ENCODE results near the gene CDHR3. TPM values are rescaled to one million over a fixed set of nuclear protein-coding genes. Genes with fewer than 3 reads are reported as not detected.

The CDHR3 gene
- total RNA-seq, 1 experiment from 2014 or later = 9.2 TPM

DNA sequence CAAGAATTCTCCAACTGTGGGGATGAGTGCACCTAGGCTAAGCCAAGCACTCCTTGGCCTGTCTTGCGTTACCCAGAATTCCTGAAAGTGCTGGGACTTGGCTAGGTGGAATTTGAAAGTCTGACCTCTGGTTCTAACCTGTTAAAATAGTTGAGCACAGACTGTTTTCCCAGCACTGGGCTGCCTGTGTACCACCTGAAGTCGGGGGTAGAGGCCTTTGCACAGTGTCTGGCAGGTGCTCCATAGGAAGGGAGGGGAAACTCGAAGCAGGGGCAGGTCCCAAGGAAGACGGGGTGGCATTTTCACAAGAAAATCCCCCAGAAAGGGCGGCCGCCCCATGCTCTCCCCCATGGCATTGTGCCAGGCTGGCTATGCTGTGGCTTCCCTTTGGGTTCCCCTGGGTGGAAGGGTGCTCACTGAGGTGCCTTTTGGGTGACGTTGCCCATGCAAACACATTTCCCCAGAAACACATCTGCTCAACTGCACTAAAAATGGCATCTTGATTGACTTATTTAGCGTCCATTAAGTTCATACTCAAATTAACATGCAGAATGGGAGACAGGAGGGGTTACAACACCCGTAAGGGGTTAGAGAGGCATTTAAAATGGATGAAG lies 86.2 kb downstream of the CDHR3 start:
- H3K4me1 Mint-ChIP-seq (ENCODE audit: low read depth, unreplicated experiment) = no peaks in the 10 kb centered on the region
- Histone ChIP-seq H3K9me3 (no peaks in the 10 kb centered on the region), H3K4me1 (no peaks in the 10 kb centered on the region), H3K27me3 (replicated peaks; ENCODE audit: control insufficient read depth, insufficient read depth, low read length) (peaks cover 1% of the 10 kb centered on the region; the same call in 1 of the 2 replicates), H3K36me3 (ENCODE audit: control insufficient read depth, insufficient read depth, low read length) (no peaks in the 10 kb centered on the region), H3K4me3 (ENCODE audit: low read depth, low read length) (no peak overlapping the region)
- no peak overlapping the region for H3K4me3 Mint-ChIP-seq (ENCODE audit: unreplicated experiment)
- H3K27ac Mint-ChIP-seq (ENCODE audit: unreplicated experiment) = no peak overlapping the region
- H3K9me3 Mint-ChIP-seq (ENCODE audit: unreplicated experiment) = no peaks in the 10 kb centered on the region
- intact Hi-C loops (cut with micrococcal nuclease; ENCODE audit: unreplicated experiment) = no loop called here
- no TSS peak for BruUV-seq (replicated peaks)
- ChIA-PET POLR2A (no interaction called here), CTCF (interaction anchor here (1.6 kb wide), 1 partner anchor 105 kb away, joined by 8 read pairs; no protein-coding TSS in a partner anchor)
- H3K36me3 Mint-ChIP-seq (ENCODE audit: insufficient read depth, unreplicated experiment) = no peaks in the 10 kb centered on the region
- no peak for DNase-seq
- peaks cover 15% of the 10 kb centered on the region for H3K27me3 Mint-ChIP-seq (ENCODE audit: insufficient read depth, unreplicated experiment)
- TF ChIP-seq, protein P1, sequence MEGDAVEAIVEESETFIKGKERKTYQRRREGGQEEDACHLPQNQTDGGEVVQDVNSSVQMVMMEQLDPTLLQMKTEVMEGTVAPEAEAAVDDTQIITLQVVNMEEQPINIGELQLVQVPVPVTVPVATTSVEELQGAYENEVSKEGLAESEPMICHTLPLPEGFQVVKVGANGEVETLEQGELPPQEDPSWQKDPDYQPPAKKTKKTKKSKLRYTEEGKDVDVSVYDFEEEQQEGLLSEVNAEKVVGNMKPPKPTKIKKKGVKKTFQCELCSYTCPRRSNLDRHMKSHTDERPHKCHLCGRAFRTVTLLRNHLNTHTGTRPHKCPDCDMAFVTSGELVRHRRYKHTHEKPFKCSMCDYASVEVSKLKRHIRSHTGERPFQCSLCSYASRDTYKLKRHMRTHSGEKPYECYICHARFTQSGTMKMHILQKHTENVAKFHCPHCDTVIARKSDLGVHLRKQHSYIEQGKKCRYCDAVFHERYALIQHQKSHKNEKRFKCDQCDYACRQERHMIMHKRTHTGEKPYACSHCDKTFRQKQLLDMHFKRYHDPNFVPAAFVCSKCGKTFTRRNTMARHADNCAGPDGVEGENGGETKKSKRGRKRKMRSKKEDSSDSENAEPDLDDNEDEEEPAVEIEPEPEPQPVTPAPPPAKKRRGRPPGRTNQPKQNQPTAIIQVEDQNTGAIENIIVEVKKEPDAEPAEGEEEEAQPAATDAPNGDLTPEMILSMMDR (IDR thresholded peaks at IDR 0.05; ENCODE audit: insufficient read depth in 1 of 2, low read depth in 1 of 2, low read length in 1 of 2, severe bottlenecking in 1 of 2, unreplicated experiment in 1 of 2) = no peak

DNA sequence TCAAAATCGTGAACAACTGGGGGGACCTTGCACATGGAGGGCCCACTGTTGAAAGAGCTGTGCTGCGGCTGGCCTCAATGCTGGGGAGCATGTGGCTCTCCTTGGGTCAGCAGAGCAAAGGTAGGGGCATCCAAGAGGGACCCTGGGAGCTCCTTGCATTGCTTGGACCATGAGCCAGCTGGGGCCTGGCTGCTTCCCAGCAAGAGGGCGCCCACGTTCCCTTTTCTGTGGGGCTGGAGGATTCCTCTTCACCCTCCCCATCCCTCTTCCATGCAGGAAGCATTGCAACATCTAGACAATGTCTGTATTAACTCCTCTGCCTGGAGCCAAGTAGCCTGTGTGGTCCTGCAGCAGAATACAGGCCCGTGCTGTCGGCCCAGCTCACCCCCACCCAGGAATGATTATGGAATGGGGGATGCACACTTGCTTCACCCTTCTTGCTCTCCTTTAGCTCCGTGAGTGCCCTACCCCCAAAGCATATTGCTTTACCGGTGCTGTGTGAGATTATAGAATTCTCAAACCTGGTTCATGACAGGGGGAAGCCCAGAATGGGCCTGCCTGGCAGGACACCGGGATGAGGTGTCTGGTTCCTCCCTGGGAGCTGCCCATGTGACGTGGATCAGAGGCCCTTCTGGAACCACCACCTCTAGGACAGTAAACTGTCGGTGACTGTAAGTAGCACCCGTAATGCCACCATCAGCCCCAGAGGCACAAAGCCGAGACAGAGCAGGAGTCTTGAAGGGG lies 87.1 kb downstream of the CDHR3 start:
- no peaks in the 10 kb centered on the region for H3K36me3 Mint-ChIP-seq (ENCODE audit: insufficient read depth, unreplicated experiment)
- H3K4me1 Mint-ChIP-seq (ENCODE audit: low read depth, unreplicated experiment) = no peaks in the 10 kb centered on the region
- peaks cover 10% of the 10 kb centered on the region for H3K27me3 Mint-ChIP-seq (ENCODE audit: insufficient read depth, unreplicated experiment)
- no peaks in the 10 kb centered on the region for H3K36me3 ChIP-seq (ENCODE audit: control insufficient read depth, insufficient read depth, low read length)
- no peaks in the 10 kb centered on the region for H3K9me3 ChIP-seq
- DNase-seq = peak; percentile 60 to 62
- POLR2A ChIA-PET = no interaction called here
- no TSS peak for BruUV-seq (replicated peaks)
- no peaks in the 10 kb centered on the region for H3K9me3 Mint-ChIP-seq (ENCODE audit: unreplicated experiment)
- intact Hi-C loops (cut with micrococcal nuclease; ENCODE audit: unreplicated experiment) = loop anchor here (10.0 kb wide), 1 partner anchor 415 kb away; no protein-coding TSS in a partner anchor
- H3K4me3 Mint-ChIP-seq (ENCODE audit: unreplicated experiment) = no peak overlapping the region
- H3K27me3 ChIP-seq (replicated peaks; ENCODE audit: control insufficient read depth, insufficient read depth, low read length) = peaks cover 1% of the 10 kb centered on the region; the same call in 1 of the 2 replicates
- no peak overlapping the region for H3K4me3 ChIP-seq (ENCODE audit: low read depth, low read length)
- no peak overlapping the region for H3K27ac Mint-ChIP-seq (ENCODE audit: unreplicated experiment)
- TF ChIP-seq, protein P1 (IDR thresholded peaks at IDR 0.05; ENCODE audit: insufficient read depth in 1 of 2, low read depth in 1 of 2, low read length in 1 of 2, severe bottlenecking in 1 of 2, unreplicated experiment in 1 of 2) = peak in 1 of 2 experiments; percentile 51
- CTCF ChIA-PET = interaction anchor here (0.7 to 1.6 kb wide), 2 partner anchors 104 to 392 kb away, joined by 3 to 8 read pairs; no protein-coding TSS in a partner anchor
- no peaks in the 10 kb centered on the region for H3K4me1 ChIP-seq

DNA sequence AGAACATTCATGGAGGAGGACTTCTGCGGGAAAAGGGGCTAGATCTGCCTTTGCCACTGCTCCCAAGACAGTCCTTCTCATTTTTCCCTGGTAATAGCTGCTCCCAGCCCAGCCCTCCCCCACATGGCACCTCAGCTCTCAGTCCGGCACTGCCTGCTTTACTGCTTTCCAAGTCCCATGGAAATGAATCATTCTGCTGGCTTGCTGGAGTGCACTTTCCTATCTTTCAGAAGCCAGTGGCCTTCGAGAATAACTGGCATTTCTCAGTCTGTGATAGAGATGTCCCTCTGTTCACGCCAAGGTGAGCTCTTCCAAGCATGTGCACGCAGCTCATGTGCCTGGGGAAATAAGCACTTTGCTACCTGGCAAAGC lies 87.7 kb downstream of the CDHR3 start:
- H3K27me3 Mint-ChIP-seq (ENCODE audit: insufficient read depth, unreplicated experiment) = peaks cover 8% of the 10 kb centered on the region
- no peaks in the 10 kb centered on the region for H3K36me3 Mint-ChIP-seq (ENCODE audit: insufficient read depth, unreplicated experiment)
- H3K4me1 Mint-ChIP-seq (ENCODE audit: low read depth, unreplicated experiment) = no peaks in the 10 kb centered on the region
- DNase-seq = no peak
- no peaks in the 10 kb centered on the region for H3K9me3 Mint-ChIP-seq (ENCODE audit: unreplicated experiment)
- Histone ChIP-seq H3K4me1 (no peaks in the 10 kb centered on the region), H3K27me3 (replicated peaks; ENCODE audit: control insufficient read depth, insufficient read depth, low read length) (peaks cover 1% of the 10 kb centered on the region; the same call in 1 of the 2 replicates), H3K36me3 (ENCODE audit: control insufficient read depth, insufficient read depth, low read length) (no peaks in the 10 kb centered on the region), H3K4me3 (ENCODE audit: low read depth, low read length) (no peak overlapping the region), H3K9me3 (no peaks in the 10 kb centered on the region)
- intact Hi-C loops (cut with micrococcal nuclease; ENCODE audit: unreplicated experiment) = loop anchor here (10.0 kb wide), 1 partner anchor 414 kb away; no protein-coding TSS in a partner anchor
- ChIA-PET CTCF (interaction anchor here (0.7 to 1.6 kb wide), 2 partner anchors 103 to 393 kb away, joined by 3 to 8 read pairs; no protein-coding TSS in a partner anchor), POLR2A (no interaction called here)
- H3K27ac Mint-ChIP-seq (ENCODE audit: unreplicated experiment) = no peak overlapping the region
- H3K4me3 Mint-ChIP-seq (ENCODE audit: unreplicated experiment) = no peak overlapping the region
- TF ChIP-seq, protein P1 (IDR thresholded peaks at IDR 0.05; ENCODE audit: insufficient read depth in 1 of 2, low read depth in 1 of 2, low read length in 1 of 2, severe bottlenecking in 1 of 2, unreplicated experiment in 1 of 2) = no peak
- BruUV-seq (replicated peaks) = no TSS peak
